Stimulated activated naive CD4-positive, alpha-beta T cell treated with Interleukin-2 at 50 U/mL for 16 hours (primary cell): ENCODE results near the gene ANKRD44.

ENCODE experiments used
- DNase-seq: peaks from one replicate; lab custom pipeline; 2025; lab: John Stamatoyannopoulos, UW

The ANKRD44 gene

DNA sequence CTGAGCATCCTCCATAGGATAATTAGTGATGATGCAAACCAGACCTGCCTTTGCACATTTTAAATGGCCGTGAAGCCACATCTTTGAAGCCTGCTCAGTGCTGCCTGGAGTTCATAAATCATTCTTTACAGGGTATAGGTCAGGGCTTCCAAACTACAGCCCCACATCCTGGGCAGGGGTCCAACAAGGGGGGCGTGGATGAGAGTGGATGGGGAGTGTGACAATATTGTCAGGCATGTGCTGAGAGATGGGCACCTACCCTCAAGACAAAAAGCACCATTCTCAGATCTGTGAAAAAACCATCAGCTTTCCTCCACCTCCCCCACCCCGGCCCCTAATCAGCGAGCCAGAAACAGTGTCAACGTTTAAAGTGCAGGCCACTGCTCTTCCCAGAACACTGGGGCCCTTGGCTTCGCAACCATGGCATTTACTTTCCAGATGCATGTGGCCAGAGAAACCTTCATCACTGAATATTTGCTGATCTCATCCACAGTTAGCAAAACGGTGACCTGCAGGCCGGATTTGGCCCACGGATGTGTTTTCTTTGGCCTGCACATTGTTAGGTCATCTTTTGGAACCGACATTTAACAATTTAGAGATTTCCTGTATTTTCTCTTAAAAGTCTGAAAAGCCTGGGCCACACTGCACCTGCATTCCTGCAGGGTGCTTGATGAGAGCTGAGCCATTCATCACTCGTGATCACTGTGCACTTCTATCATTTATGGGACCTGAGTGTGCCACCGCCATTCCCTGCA is 130.7 kb downstream of the ANKRD44 start:
- DNase-seq = no peak

- no peak for DNase-seq
Observed at GRCh38 chr2:197176522-197176921, 134.1 kb downstream of the ANKRD44 start.

GRCh38 chr2:197174539-197175094 is 136.0 kb downstream of the ANKRD44 start:
- DNase-seq = no peak

DNA sequence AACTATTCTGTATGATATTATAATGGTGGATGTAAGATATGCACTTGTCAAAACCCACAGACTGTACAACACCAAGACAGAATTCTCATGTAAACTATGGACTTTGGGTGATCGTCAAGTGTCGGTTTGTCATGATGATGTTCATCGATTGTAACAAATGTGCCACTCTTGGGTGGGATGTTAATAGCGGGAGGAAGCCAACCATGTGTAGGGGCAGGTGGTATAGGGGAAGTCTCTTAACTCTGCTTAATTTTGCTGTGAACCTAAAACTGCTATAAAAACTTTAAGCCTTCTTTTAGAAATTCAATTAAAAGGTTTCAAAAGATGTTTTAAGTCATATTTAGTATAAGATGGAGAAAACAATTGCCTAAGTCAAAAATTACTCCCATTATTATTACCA is 139.0 kb downstream of the ANKRD44 start:
- DNase-seq = no peak

DNA sequence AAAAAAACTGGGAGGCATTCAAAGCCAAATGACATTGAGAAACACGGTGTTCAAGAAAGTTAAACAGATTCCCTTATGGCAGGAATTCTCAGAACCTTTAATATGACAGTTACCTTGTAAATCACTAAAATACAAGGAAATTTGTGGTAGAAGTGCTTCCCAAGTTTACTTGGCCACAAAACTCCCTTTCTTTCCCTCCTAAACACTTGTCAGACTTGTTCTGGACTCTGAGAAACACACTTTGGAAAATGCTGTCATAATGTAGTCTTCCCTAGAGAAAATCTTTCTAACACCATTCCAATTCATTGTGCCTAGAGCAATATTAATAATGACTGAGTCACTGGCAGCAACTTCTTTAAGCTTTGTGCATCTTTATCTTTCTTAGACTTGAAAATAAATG is 140.4 kb downstream of the ANKRD44 start:
- no peak for DNase-seq

DNA sequence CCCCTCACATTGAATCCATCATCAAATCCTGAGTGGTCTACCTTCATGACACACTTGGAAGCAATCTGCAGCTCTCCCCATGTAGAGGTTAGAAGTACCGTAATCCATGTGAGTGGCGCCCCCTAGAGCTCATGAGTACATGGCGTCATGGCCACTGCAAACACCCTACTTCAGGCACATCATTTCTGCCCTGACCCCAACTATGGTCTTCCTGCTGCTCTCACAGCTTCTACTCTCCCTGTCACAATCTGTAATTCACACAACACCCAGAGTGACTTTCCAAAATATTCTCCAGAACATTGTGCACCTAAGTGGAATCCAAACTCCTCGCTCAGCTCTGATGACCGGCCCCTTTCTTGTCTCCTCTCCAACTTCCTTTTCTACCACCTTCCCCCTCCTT is 141.9 kb downstream of the ANKRD44 start:
- DNase-seq = peak; percentile 61

- no peak for DNase-seq
Observed at GRCh38 chr2:197167608-197168314, 142.8 kb downstream of the ANKRD44 start.

DNA sequence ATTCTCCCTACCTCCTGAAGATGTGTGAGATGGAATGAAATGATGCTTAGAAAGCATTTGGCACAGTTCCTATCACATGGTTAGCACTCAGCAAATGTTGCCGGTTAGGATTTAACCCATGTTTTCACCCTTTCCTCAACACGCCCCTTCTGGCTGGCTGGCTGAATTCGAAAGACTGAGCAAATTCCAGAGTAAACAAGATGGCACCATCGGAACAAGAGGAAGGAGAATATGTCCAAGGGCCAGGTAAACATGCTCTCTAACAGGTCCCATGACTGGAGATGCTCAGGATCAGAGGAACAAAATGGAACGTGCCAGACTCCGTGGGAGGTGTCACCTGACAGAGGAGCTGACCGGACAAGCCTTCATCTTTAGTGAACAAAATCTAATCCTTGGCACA is 145.6 kb downstream of the ANKRD44 start:
- DNase-seq = no peak

DNA sequence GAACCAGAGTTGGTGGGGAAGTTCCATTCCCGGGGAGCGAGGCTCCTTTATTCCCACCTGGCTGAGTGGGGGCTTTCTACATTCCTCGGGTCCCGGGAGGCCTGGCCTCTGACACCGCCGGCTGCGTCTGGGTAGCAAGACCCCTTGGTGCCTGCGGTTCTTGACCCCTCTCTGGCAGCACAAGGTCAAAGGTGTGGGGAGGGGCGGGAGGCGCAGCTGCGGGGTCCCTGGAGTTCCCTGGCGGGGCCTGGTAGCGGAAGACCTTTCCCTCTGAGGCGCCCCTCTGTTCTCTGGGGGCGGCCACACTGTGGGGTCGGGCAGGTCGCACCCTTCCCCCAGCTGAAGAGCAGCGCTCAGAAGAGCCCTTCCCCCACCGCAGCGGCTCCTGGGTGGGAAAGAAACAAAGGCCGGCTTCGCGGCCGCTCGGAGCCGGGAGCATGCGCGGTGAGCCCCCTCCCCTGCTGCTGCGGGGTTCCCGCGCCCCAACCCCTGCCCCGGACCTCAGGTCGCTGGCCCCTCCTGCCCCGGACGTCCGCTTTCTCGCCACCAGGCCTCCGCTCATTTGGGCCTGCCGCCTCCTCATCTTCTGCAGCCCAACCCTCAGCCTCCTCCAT is 146.3 kb downstream of the ANKRD44 start:
- no peak for DNase-seq

DNA sequence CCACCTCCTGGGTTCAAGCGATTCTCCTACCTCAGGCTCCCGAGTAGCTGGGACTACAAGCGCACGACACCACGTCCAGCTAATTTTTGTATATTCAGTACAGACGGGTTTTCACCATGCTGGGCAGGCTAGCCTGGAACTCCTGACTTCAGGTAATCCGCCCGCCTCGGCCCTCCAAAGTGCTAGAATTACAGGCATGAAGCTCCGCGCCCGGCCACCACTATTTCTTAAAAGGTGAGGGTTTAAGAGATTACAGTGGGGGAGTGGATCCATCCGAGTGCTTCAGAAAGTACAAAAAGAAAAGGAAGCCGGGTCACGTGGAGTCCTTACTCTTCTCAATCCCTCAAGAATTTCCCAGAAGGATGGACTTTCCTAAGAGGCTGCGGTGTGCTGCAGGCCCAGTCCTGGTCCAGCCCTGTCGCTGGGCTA is 146.9 kb downstream of the ANKRD44 start:
- no peak for DNase-seq

- DNase-seq = no peak
Observed at GRCh38 chr2:197161774-197162173, 148.8 kb downstream of the ANKRD44 start.

GRCh38 chr2:197159661-197160211 is 150.8 kb downstream of the ANKRD44 start:
- peak; percentile 45 for DNase-seq

DNA sequence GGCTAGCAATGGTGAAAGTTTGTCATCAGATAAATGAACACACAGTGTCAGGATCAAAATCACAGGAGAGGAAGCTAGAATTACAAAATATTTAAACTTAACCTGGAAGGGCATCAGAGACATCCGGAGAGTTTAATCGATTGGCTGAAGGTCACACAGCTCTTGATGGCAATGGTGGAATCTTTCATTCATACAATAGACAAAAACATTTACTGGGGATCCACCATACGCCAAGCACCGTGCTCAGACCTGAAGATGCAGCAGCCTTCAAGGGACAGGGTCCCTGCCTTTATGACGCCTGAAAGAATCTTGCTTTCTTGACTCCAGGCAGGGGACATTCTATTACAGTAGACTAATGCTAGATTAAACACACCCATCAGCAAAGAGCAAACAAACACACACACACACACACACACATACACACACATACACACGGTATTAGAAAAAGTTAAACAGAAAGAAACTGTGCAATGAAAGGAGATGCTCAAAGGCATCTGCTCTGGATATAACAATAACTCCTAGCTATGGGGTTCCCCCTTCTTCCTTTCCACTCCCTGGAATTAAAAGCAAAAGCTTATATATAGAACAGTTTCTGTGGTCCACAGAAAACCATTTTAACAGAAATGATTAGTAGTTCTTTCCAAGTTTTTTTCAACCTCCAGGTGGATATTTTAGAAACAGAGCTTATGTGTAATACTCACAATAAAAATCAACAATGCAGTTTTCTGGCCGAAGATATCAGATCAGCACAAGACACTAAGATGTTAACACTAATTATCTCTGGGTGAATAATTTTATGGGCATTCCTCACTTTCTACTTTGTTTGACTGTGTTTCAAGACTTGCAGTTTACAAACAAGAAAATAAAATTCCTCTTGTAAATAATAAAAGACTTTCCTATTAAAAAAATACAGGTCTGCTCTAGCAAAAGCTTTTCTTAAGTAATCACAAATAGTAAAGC is 151.7 kb downstream of the ANKRD44 start:
- DNase-seq = no peak

DNA sequence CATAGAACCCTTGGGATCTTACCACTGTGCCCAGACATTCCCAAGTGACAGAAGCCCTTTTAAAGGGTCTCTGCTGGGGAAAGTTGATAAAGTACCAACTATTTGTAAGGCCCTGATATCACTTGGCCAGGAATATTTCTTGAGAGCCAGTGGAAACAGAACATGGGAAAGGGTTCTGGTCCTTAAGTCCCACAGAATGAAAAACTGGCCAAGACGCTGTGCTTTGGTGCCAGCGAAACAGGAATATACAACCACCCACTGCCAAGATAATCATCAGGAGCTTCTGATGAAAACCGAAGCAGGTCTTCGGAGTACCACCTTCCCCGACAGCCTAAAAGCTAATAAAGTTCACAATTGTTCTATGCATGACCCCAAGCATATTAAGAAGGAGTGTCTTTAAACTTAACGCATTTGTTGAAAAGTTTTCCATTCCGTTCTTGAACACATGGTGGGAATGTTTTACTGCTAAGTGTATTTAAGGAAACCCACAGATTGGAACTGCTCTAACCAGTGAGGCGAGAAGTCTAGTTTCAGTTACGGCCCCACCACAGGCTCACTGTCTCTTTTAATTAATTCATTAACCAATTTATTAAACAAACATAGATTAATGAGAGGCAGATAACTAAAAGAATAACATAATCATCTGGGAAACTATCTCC is 152.6 kb downstream of the ANKRD44 start:
- no peak for DNase-seq

DNA sequence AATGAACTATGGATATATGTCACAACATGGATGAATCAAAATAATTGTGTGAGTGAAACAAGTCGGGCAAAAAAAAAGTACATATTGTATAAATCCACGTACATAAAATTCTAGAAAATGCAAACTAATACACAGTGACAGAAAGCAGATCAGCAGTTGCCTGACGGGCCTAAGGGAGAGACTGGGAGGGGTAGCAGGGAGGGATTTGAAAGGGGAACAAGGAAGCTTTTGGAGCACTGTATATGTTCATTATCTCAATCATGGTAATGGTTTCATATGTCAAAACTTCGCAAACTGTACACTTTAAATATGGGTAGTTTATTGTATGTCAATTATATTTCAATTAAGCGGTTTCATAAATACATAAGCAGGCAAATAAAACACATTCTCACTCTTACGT is 153.8 kb downstream of the ANKRD44 start:
- DNase-seq = no peak

DNA sequence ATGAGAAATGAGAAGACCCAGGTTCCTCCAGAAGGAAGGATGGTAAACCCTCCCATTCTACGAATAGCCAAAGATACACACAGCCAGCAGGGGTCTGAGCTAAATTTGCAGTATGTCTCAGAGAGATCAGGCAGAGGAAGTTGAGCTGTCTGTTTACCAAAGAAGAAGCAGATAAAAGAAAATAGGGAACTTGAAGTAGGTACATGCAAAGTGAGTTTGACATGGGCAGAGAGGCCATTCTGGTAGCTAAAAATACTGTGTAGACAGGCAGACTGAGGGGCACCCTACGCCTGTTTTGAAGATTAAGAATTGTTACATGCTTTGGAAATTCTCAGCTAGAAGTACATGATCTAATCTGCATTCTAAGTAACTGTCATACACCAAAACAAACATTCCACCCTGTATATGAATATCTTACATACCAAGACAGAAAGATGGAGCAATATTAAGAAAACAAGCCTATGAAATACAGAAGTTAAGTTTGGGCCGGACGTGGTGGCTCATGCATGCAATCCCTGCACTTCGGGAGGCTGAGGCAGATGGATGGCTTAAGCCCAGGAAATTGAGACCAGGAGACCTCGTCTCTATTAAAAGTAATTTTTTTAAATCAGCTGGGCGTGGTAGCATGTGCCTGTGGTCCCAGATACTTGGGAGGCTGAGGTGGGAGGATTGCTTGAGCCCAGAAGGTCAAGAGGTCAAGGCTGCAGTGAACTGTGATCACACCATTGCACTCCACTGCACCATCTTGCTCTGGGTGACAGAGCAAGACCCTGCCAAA is 157.9 kb downstream of the ANKRD44 start:
- DNase-seq = no peak

DNA sequence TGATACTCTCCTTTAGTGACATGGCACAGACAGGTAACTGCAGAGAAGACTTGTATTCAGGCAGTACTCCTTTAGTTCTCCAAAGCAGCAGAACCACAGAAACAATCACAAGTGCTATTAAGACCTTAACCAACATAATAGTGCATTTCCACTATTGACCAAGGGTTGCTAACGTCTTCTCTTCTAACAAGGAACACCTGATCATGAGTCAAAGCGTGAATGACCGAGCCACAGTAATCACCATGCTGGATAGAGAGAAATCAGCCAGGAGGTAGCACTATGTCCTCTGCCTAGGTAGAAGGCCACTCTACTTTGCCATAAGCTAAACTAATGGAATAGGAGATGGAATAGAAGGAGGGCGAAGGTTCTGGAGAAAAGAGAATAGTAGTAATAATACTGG is 161.0 kb downstream of the ANKRD44 start:
- DNase-seq = no peak

- DNase-seq = no peak
Observed at GRCh38 chr2:197148401-197148800, 162.2 kb downstream of the ANKRD44 start.

DNA sequence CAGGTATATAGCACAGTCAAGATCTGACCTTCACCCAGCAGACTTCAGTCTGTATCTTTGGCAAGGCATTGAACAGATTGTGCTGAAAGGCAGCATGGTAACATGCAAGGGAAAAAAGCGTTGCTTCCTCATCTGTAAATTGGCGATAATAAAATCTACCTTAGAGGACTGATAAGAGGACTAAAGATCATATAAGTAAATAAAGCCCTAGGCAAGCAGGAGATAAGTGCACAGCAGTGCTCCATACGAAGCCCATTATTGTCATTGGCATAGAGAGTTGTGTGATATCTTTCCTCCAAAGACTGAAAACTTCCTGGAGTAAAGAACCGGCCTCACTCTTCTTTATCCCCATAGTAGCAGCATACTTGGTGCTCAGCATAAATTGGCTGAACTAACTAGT is 162.6 kb downstream of the ANKRD44 start:
- DNase-seq = no peak

- DNase-seq = no peak
Observed at GRCh38 chr2:197146995-197147394, 163.6 kb downstream of the ANKRD44 start.
